GM18517 (cell line): ENCODE data around the gene ADCY10.
A peak's percentile ranks its signal among the peaks of the same experiment; 100 is the strongest.
"Not testable (repeated sequence)": the region's sequence is repeated elsewhere in the genome, so short reads cannot be mapped to it uniquely, and the experiment has no call there.

ENCODE experiments used
- ATAC-seq: cut with Tn5 transposase; IDR thresholded peaks from one replicate; pipeline ENCODE4 v1.9.1; 2021; ENCODE audit warnings: mild to moderate bottlenecking, moderate library complexity; ENCODE audit not compliant: unreplicated experiment

The ADCY10 gene

GRCh38 chr1:167913895-167914496 is at the start of gene ADCY10:
ADCY10 (minus strand) TSS chr1:167914134; CDS start chr1:167905140, 8,994 bp downstream.
- ATAC-seq, result no peak

DNA sequence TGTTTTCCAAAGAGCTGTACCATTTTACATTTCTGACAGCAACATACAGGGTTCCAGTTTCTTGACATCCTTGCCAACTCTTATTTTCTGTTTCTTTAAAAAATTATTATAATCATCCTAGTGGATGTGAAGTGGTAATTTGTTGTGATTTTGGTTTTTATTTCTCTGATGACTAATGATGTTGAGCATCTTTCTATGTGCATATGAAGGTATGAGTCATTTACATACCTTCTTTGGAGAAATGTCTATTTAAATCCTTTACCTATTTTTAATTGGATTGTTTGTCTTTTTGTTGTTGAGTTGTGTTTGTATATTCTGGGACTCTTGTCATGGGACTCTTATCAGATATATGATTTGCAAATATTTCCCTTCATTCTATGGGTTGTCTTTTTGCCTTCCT is 43.8 kb upstream of the ADCY10 start:
- no peak for ATAC-seq

DNA sequence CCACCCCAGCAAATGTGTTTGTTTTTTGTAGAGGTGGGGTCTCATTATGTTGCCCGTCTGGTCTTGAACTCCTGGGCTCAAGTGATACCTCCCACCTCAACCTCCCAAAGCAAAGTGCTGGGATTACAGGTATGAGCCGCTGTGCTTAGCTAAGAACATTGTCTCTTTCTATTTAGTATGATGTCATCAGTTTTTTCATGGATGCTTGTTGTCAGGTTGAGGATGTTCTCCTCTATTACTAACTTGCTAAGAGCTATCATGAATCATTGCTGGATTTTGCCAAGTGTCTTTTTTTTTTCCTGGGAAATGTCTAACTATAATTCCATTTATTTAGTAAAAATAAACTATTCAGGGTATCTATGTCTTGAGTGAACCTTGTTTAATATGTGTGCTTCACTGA is 42.0 kb upstream of the ADCY10 start:
- ATAC-seq, result no peak

DNA sequence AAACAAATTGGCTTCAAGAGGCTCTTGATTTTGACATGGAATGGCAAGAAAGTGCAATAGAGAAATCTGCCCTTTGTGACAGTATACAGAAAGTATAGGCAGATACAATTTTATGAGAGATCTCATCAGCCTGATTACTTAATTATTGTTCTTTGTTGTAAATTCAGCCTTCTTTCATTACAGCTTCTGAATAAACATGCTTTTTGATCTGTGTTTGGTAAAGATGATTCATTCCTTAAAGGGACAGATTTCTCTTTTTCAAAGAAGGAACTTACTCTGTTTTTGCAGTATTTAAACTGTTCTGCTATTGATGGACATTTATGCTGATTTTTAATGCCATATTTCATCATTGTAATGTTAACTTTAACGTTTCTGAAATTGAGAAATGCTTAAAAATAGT is 36.6 kb upstream of the ADCY10 start:
- ATAC-seq, result no peak

GRCh38 chr1:167949785-167950184 is 35.9 kb upstream of the ADCY10 start:
- ATAC-seq, result no peak

GRCh38 chr1:167947733-167948132 is 33.8 kb upstream of the ADCY10 start:
- ATAC-seq, result no peak

- no peak for ATAC-seq
These were observed 29.6 kb upstream of the ADCY10 start for GRCh38 chr1:167943541-167943940.

DNA sequence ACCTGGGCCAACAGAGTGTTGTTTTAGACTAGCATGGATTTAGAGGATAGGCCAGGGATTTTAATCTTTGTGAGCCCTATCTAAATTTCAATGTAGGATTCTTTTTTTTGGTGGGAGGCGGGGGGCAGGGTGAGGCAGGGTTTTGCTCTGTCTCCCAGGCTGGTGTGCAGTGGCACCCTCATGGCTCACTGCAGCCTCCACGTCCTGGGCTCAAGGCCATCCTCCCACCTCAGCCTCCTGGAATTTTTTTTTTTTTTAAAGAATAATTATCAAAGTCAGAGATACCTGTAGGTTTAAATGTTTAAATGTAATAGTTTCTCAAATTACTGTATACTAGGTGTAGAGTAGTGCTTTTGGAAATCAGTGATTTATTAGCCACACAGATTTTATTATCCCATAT is 26.3 kb upstream of the ADCY10 start:
- ATAC-seq, result no peak

DNA sequence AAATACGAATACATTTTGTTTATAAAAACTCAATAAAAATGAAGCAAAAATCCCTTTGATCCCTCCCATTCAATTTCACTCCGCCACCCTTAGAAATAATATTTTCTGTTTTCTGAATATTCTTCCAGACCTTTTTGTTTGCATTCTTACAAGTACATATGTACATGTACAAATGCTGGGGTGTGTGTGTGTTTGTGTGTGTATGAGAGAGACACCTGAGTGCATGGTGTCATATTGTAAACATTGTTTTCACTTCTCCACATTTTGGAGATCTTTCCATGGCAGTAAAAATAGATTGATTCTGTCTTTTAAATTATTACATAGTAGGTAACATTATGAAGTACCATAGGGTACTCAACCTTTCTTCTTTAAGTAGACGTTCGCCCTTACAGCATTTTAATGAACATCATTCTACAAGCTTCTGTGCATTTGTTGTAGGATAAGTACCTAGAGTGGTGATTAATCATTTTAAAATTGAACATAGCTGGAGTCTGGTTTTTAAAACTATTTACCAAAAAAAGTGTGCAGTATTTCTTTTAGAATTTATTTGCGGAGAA is 24.2 kb upstream of the ADCY10 start:
- ATAC-seq, result no peak

GRCh38 chr1:167937709-167938010 is 23.7 kb upstream of the ADCY10 start:
- no peak for ATAC-seq

DNA sequence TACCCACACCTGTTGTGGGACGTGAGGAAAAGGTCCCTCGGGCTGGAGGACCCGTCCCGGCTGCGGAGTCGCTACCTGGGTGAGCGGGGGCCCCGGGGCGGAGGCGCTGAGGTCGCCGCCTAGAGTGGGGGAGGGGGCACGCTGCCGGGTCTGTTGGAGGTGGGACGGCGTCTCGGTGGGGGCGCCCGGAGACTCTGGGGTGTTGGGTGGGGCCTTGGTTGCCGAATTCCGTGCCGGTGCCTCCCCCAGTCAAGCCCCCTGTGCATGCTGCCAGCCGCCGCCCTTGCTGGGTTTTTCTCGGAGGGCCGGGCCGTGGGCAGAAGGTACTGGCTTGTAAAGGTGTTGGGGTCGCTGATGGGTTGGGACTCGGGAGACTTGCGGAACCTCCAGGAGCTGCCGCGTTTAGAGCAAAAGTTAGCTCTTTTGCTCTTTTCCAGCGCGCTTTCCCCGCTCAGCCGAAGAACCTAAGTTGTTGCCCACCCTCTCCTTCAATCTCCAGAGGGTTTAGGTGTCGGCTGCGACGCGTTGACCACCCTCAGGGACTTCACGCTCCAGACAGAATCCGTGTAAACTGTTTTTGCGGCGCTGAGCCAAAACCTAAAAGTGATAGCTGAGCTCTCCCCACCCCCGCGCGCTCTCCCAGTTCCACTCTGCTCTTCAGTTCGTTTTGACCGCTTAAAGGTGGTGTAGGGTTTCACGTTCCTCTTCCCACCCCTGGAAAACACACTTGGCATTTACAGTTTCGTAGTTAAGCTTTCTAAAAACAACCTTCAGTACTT is 23.2 kb upstream of the ADCY10 start, which contains the start of gene MPC2:
MPC2 (minus strand) TSS at position 143 of the 779 bp plus-strand sequence. CDS start 1,231 bp downstream, outside the sequence.
- no peak for ATAC-seq

DNA sequence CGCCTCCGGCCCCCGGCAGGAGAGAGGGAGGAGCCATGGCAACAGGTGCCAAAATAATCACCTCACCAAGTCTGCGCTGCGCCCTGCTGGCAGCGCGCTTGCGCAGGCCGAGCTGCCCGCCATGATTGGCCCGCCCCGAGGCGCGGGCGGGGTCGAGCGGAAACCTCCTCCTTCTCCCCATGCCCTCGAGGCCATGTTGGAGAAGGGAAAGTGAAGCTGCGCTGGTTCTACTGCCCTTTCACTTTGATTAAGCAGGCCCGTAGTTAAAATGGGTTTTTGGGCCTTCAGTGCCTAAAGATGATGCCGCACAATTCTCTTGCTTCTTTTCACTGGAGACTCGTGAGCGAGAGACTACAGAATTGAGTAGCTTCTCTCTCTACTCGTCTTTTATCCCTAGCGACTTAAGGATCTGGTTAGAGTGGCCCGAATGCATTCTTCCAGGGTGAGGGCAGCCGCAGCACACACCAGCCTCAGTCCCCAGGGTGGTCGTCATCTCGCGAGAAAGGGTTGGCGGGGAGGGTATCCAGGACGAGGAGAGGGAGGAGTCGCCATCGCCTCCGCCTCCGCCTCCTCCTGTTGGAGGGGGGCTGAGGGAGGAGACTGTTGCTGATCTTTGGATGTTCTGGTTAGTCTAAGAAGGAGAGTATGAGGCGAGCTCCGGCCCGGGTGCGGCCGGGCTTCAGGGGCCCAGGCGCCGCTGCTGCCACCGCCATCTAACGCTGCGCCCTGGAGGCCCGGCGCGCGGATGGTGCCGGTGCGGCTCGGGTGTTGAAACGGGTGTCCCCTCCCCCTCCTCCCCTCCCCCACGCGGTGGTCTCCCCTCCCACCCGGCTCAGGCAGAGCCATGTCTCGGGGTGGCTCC is 22.4 kb upstream of the ADCY10 start, which contains the start of gene DCAF6:
DCAF6 (plus strand) TSS at position 616 of the 862 bp plus-strand sequence; CDS start at position 845, 229 bp downstream.
- peak; percentile 80 for ATAC-seq

GRCh38 chr1:167935216-167936067 is 21.5 kb upstream of the ADCY10 start:
- ATAC-seq, result peak; percentile 4

DNA sequence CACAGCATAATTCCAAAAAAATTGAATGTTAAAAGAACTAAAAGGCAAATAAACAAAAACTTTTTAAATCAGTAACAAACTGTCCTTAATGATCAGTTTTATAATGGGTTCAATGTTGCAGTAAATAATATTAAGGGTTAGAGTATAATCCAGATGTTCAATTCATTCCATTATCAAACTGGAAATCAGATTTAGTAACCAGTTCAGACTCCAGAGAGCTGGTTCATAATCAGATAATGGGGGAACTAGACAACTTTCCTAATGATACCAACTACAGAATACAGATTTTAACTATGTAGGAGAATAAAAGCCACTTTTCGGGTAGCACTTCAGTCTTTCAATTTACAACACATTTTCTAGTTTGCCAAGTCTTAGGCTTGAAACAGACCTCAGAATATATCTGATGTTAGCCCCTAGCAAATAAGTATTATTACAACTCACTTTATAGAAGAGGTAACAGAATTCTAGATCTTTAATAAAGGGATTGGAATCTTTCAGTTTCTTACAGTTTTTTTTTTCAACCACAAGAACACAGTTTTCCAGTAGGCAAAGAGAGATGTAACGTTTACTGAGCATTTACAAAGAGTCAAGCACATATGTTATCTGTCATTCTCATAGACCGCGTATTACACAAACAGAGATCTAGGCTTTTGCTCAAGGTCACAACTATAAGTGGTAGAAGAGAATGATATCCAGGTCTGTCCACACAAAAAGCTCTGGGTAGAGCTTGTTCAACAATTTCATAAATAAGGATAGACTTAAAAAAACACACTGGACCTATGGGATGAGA is 20.7 kb upstream of the ADCY10 start:
- no peak for ATAC-seq

- ATAC-seq, result no peak
These were observed 19.9 kb upstream of the ADCY10 start for GRCh38 chr1:167933788-167934187.

DNA sequence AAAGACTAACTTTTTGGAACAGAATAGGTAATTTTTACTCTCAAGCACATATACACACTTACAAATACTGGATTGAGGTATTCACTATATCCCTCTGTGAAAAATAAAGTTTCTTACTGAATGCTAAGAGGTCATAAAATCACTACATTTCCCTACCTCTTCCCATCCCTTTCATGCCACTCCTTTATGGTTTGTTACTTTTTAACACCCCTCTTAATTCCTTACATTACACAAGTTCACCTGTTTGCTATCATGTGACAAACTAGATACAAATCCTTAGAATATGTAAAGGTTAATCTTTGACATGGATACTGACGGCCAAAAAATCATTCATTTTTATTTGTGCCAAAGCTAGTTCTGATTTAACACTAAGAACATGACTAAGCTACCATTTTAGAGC is 15.8 kb upstream of the ADCY10 start:
- ATAC-seq, result no peak

DNA sequence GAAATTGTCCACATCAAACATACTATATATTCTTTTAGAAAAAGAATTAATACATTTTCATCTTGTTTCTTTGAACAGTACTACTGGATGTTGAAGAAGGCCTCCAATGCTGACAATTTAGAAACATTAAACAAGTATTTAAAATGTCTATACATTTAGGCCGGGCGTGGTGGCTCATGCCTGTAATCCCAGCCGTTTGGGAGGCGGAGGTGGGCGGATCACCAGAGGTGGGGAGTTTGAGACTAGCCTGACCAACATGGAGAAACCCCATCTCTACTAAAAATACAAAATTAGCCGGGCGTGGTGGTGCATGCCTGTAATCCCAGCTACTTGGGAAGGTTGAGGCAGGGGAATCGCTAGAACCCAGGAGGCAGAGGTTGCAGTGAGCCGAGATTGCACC is 15.0 kb upstream of the ADCY10 start:
- not testable (repeated sequence) for ATAC-seq

DNA sequence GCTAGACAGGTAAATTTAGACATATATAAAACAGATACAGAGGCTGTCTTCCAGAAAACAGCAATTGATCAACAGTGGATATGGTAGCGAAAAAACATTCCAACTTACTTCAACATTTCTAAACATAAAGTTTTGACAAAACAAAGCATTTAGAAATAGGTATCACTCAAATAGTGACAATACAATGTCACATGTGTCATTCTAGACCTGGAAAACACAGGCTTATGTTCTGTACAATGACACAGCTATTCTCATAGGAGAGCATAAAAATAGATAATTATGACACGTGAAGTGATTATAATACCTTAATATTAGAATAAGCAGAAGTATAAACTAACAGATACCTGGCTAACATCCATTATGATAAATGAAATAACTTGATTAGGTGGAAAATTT is 14.5 kb upstream of the ADCY10 start:
- no peak for ATAC-seq

- ATAC-seq, result peak; percentile 51
These were observed 13.3 kb upstream of the ADCY10 start for GRCh38 chr1:167927046-167927754.
